ENCODE results near the gene ATP13A3.

DNA sequence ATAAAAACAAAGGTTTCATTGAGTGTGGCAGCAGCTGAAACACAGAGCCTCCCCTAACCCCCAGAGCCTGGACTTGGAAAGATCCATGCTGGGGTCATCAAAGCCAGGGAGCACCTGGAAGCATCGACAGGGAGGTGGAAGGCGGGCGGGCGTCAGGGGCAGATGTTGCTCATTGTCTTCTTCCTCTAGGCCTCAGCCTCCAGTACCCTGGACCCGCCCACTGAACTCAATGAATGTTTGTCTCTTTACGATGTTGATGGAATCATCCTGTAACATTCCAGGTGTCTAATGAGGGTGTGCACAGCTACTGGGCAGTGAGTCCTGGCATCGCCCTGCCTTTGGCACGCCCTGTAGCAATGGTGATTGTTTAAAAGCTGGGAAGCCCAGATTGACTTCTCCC, 97.5 kb downstream of the ATP13A3 start:
- TF ChIP-seq CTCF (IDR thresholded peaks at IDR 0.05; ENCODE audit: low read depth, low read length, missing input control), result no peak
- TF ChIP-seq FOXA1 (IDR thresholded peaks at IDR 0.05), result no peak
- TF ChIP-seq ZBTB33 (IDR thresholded peaks at IDR 0.05), result no peak
- TF ChIP-seq TAF1 (conservative IDR thresholded peaks at IDR 0.05), result no peak
- TF ChIP-seq GABPA (IDR thresholded peaks at IDR 0.05 in 1 of 2, conservative IDR thresholded peaks at IDR 0.05 in 1 of 2), result no peak
- no peak for TF ChIP-seq SP1 (IDR thresholded peaks at IDR 0.05)
- TF ChIP-seq, protein P1, sequence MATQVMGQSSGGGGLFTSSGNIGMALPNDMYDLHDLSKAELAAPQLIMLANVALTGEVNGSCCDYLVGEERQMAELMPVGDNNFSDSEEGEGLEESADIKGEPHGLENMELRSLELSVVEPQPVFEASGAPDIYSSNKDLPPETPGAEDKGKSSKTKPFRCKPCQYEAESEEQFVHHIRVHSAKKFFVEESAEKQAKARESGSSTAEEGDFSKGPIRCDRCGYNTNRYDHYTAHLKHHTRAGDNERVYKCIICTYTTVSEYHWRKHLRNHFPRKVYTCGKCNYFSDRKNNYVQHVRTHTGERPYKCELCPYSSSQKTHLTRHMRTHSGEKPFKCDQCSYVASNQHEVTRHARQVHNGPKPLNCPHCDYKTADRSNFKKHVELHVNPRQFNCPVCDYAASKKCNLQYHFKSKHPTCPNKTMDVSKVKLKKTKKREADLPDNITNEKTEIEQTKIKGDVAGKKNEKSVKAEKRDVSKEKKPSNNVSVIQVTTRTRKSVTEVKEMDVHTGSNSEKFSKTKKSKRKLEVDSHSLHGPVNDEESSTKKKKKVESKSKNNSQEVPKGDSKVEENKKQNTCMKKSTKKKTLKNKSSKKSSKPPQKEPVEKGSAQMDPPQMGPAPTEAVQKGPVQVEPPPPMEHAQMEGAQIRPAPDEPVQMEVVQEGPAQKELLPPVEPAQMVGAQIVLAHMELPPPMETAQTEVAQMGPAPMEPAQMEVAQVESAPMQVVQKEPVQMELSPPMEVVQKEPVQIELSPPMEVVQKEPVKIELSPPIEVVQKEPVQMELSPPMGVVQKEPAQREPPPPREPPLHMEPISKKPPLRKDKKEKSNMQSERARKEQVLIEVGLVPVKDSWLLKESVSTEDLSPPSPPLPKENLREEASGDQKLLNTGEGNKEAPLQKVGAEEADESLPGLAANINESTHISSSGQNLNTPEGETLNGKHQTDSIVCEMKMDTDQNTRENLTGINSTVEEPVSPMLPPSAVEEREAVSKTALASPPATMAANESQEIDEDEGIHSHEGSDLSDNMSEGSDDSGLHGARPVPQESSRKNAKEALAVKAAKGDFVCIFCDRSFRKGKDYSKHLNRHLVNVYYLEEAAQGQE (IDR thresholded peaks at IDR 0.05), result no peak
- TF ChIP-seq JUND (IDR thresholded peaks at IDR 0.05), result no peak
